PC-9 (cell line): ENCODE data around the gene PIK3CG. TPM values are rescaled to one million over a fixed set of nuclear protein-coding genes. Genes with fewer than 3 reads are reported as not detected.

Source experiments
- BruUV-seq: library from RNA; stranded (reverse); fragments of 400-500 nt; replicated peaks from 2 replicates; lab custom pipeline; 2021; lab: Mats Ljungman, UMichigan
- CTCF ChIA-PET: fragments of 300-600 bp; sonication (Branson Sonifier 250); formaldehyde crosslinking; loops from one replicate; lab custom pipeline; 2022; ENCODE audit warnings: antibody characterized with exemption; lab: Charles Lee
- POLR2A ChIA-PET: fragments of 300-600 bp; sonication (Branson Sonifier 250); formaldehyde crosslinking; loops from one replicate; lab custom pipeline; 2022; ENCODE audit warnings: antibody characterized with exemption; ENCODE audit not compliant: unreplicated experiment; lab: Charles Lee
- DNase-seq, 2 experiments: peaks; one replicate each; pipeline versions ENCODE4 v3.0.0 to v3.0.0-alpha.2; 2015 to 2022; ENCODE audit warnings: mixed read lengths in 1 of 2
- H2AFZ ChIP-seq: fragments of 200-600 bp; sonication (generic); 2 replicates; pipeline ENCODE4 v1.8.1; 2017; ENCODE audit warnings: antibody characterized with exemption
- H3F3A ChIP-seq: fragments of 200-600 bp; sonication (generic); 2 replicates; pipeline ENCODE4 v1.8.1; 2017; ENCODE audit warnings: antibody characterized with exemption, mild to moderate bottlenecking, low read depth; ENCODE audit not compliant: insufficient read depth
- H3K27ac ChIP-seq: fragments of 200-600 bp; sonication (generic); 2 replicates; pipeline ENCODE4 v1.6.1; 2016; ENCODE audit warnings: mixed run types
- H3K27me3 ChIP-seq: fragments of 200-600 bp; sonication (generic); 2 replicates; pipeline ENCODE4 v1.6.1; 2016; ENCODE audit warnings: low read depth, mixed run types; ENCODE audit not compliant: insufficient read depth
- H3K36me3 ChIP-seq: fragments of 200-600 bp; sonication (generic); 2 replicates; pipeline ENCODE4 v1.6.1; 2016; ENCODE audit warnings: low read depth, mixed run types
- H3K4me1 ChIP-seq: fragments of 200-600 bp; sonication (generic); replicated peaks from 2 replicates; pipeline ENCODE4 v1.6.1; 2016; ENCODE audit warnings: mixed run types; ENCODE audit not compliant: insufficient read depth
- H3K4me2 ChIP-seq: fragments of 200-600 bp; sonication (generic); 2 replicates; pipeline ENCODE4 v1.6.1; 2017; ENCODE audit warnings: mixed run types
- H3K4me3 ChIP-seq: fragments of 200-600 bp; sonication (generic); 2 replicates; pipeline ENCODE4 v1.6.1; 2016; ENCODE audit warnings: mixed run types
- H3K79me2 ChIP-seq: fragments of 200-600 bp; sonication (generic); 2 replicates; pipeline ENCODE4 v1.6.1; 2017; ENCODE audit warnings: low read depth, mixed run types
- H3K9me2 ChIP-seq: fragments of 200-600 bp; sonication (generic); 2 replicates; pipeline ENCODE4 v1.8.1; 2017; ENCODE audit warnings: mild to moderate bottlenecking; ENCODE audit not compliant: insufficient read depth
- H3K9me3 ChIP-seq: fragments of 200-600 bp; sonication (generic); 2 replicates; pipeline ENCODE4 v1.8.1; 2016; ENCODE audit warnings: low read depth; ENCODE audit not compliant: insufficient read depth
- H4K20me1 ChIP-seq: fragments of 200-600 bp; sonication (generic); 2 replicates; pipeline ENCODE4 v1.8.1; 2017; ENCODE audit not compliant: insufficient read depth
- CTCF ChIP-seq: fragments of 200-600 bp; sonication (generic); conservative IDR thresholded peaks from 2 replicates; pipeline ENCODE4 v1.6.1; 2017; ENCODE audit warnings: mixed run types, antibody characterized with exemption, mild to moderate bottlenecking, moderate library complexity
- EZH2 ChIP-seq: fragments of 200-600 bp; sonication (generic); IDR thresholded peaks from 2 replicates; pipeline ENCODE4 v1.8.0; 2017; ENCODE audit warnings: antibody characterized with exemption, low read depth
- intact Hi-C: fragments of 100-400 bp; cut with micrococcal nuclease; formaldehyde crosslinking; loops from one replicate; pipeline ENCODE4 v1.10.0; 2022; ENCODE audit not compliant: unreplicated experiment
- total RNA-seq: library from RNA; stranded (reverse); gene quantifications from 2 replicates; pipeline ENCODE4 v1.2.3, GENCODE V29; 2021

Gene PIK3CG
- total RNA-seq, 1 experiment from 2014 or later: not detected

GRCh38 chr7:106914018-106914607 lies 49.0 kb downstream of the PIK3CG start:
- no peaks in the 10 kb centered on the region for H4K20me1 ChIP-seq
- POLR2A ChIA-PET: interaction anchor here (0.5 kb wide), 1 partner anchor 320 kb away, joined by 14 read pairs; no protein-coding TSS in a partner anchor
- no peaks in the 10 kb centered on the region for H3K4me1 ChIP-seq
- no peak for TF ChIP-seq CTCF
- TF ChIP-seq EZH2: no peak
- no peaks in the 10 kb centered on the region for H3K9me3 ChIP-seq
- BruUV-seq: no TSS peak
- no peak overlapping the region for H3K27ac ChIP-seq
- CTCF ChIA-PET: no interaction called here
- no peak for DNase-seq
- no peaks in the 10 kb centered on the region for H3F3A ChIP-seq
- H3K27me3 ChIP-seq: no peaks in the 10 kb centered on the region
- no peaks in the 10 kb centered on the region for H3K9me2 ChIP-seq
- no peak overlapping the region for H3K4me2 ChIP-seq
- no peaks in the 10 kb centered on the region for H3K79me2 ChIP-seq
- H3K4me3 ChIP-seq: no peak overlapping the region
- H3K36me3 ChIP-seq: no peaks in the 10 kb centered on the region
- no peak overlapping the region for H2AFZ ChIP-seq
- intact Hi-C loops: no loop called here

- no peaks in the 10 kb centered on the region for H3K36me3 ChIP-seq
- POLR2A ChIA-PET: no interaction called here
- no peaks in the 10 kb centered on the region for H3K27me3 ChIP-seq
- no peaks in the 10 kb centered on the region for H3K9me2 ChIP-seq
- no TSS peak for BruUV-seq
- no peak for TF ChIP-seq CTCF
- no peak for TF ChIP-seq EZH2
- no peak overlapping the region for H3K27ac ChIP-seq
- no peak for DNase-seq
- no peaks in the 10 kb centered on the region for H3K9me3 ChIP-seq
- H3K79me2 ChIP-seq: no peaks in the 10 kb centered on the region
- H2AFZ ChIP-seq: no peak overlapping the region
- intact Hi-C loops: no loop called here
- H4K20me1 ChIP-seq: no peaks in the 10 kb centered on the region
- H3K4me2 ChIP-seq: no peak overlapping the region
- H3K4me1 ChIP-seq: no peaks in the 10 kb centered on the region
- CTCF ChIA-PET: no interaction called here
- H3K4me3 ChIP-seq: no peak overlapping the region
- no peaks in the 10 kb centered on the region for H3F3A ChIP-seq
These were observed 50.3 kb downstream of the PIK3CG start for GRCh38 chr7:106915407-106915806.

DNA sequence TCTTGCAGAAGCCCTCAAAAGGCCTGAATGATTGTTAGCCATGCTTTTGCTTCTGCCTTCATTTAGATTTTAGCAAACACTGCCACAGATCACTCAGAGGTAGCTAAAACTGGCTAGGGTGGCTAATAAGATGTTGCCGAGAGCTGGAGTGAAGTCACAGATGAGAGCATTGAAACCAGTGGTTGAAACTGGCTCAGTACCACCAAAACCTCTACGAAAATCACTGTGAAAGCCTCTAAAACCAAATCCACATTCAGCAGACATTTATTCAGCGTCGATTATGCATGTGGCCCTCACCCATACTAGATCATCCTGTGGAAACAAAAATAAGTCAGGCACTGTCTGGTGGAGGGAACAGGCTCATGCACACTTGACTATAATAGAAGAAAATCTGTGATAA lies 50.8 kb downstream of the PIK3CG start:
- Histone ChIP-seq H3K79me2 (no peaks in the 10 kb centered on the region), H3F3A (no peaks in the 10 kb centered on the region), H4K20me1 (no peaks in the 10 kb centered on the region), H3K27ac (no peak overlapping the region), H3K36me3 (no peaks in the 10 kb centered on the region), H3K9me2 (no peaks in the 10 kb centered on the region), H3K9me3 (no peaks in the 10 kb centered on the region), H3K4me1 (no peaks in the 10 kb centered on the region), H3K4me2 (no peak overlapping the region), H2AFZ (no peak overlapping the region), H3K27me3 (no peaks in the 10 kb centered on the region), H3K4me3 (no peak overlapping the region)
- BruUV-seq: no TSS peak
- CTCF ChIA-PET: no interaction called here
- DNase-seq: no peak
- TF ChIP-seq CTCF (no peak), EZH2 (no peak)
- POLR2A ChIA-PET: no interaction called here
- intact Hi-C loops: no loop called here
